Vagina (tissue), 2 donors: ENCODE data around the gene PRRX1. TPM values are rescaled to one million over a fixed set of nuclear protein-coding genes. Genes with fewer than 3 reads are reported as not detected.
A peak's percentile ranks its signal among the peaks of the same experiment; 100 is the strongest.

Source experiments
- DNase-seq, 2 donors: peaks; one replicate each; pipeline ENCODE4 v3.0.0-alpha.2; 2017; ENCODE audit errors: extremely low spot score in 2 of 2
- H3K27ac ChIP-seq: fragments of 200-600 bp; sonication (generic); one replicate; pipeline ENCODE4 v1.5.1; 2019
- H3K27me3 ChIP-seq: fragments of 200-600 bp; sonication (generic); one replicate; pipeline ENCODE4 v1.5.1; 2019
- H3K36me3 ChIP-seq, 2 donors: fragments of 200-600 bp; sonication (generic); one replicate each; pipeline ENCODE4 v1.5.1; 2017 to 2019
- H3K4me1 ChIP-seq: fragments of 200-600 bp; sonication (generic); one replicate; pipeline ENCODE4 v1.5.1; 2019
- H3K4me3 ChIP-seq, 2 donors: fragments of 200-600 bp; sonication (generic); 1 replicate in 1 of 2; 2 replicates in 1 of 2; pipeline ENCODE4 v1.5.1; 2016 to 2019
- H3K9me3 ChIP-seq: fragments of 200-600 bp; sonication (generic); one replicate; pipeline ENCODE4 v1.5.1; 2019
- CTCF ChIP-seq, 3 experiments: fragments of 450-650 bp in 2 of 3; fragments of 200-600 bp in 1 of 3; sonication (generic) in 1 of 3; IDR thresholded peaks; one replicate each; pipeline ENCODE4 v1.5.1; 2017 to 2019; ENCODE audit warnings: antibody characterized with exemption in 3 of 3, mild to moderate bottlenecking in 2 of 3, moderate library complexity in 2 of 3
- POLR2A ChIP-seq, 2 donors: fragments of 450-650 bp; IDR thresholded peaks; one replicate each; pipeline ENCODE4 v1.6.1; 2017; ENCODE audit warnings: antibody characterized with exemption in 2 of 2, mild to moderate bottlenecking in 2 of 2, moderate library complexity in 2 of 2
- POLR2AphosphoS5 ChIP-seq, 2 donors: sonication (generic); formaldehyde crosslinking; IDR thresholded peaks; one replicate each; pipeline ENCODE4 v1.9.0; 2017; ENCODE audit warnings: antibody characterized with exemption in 2 of 2, mild to moderate bottlenecking in 2 of 2, low read depth in 1 of 2; ENCODE audit not compliant: insufficient read depth in 1 of 2
- intact Hi-C: fragments of 100-400 bp; cut with DNase I; formaldehyde crosslinking; loops from one replicate; pipeline ENCODE4 v1.15.1; 2023
- total RNA-seq: library from RNA; depleted of rRNA; stranded (reverse); fragments of >200 nt; gene quantifications from one replicate; pipeline ENCODE4 v1.2.3, GENCODE V29; 2016

PRRX1 gene
- total RNA-seq, 1 donor from 2014 or later: 108 TPM

- TF ChIP-seq POLR2AphosphoS5 (IDR thresholded peaks at IDR 0.05; ENCODE audit: insufficient read depth in 1 of 2, low read depth in 1 of 2) (no peak), POLR2A (IDR thresholded peaks at IDR 0.05) (no peak), CTCF (IDR thresholded peaks at IDR 0.05) (no peak)
- Histone ChIP-seq H3K4me3 (no peak overlapping the region), H3K27me3 (no peaks in the 10 kb centered on the region), H3K4me1 (no peaks in the 10 kb centered on the region), H3K27ac (no peak overlapping the region), H3K9me3 (no peaks in the 10 kb centered on the region), H3K36me3 (no peaks in the 10 kb centered on the region)
- no peak for DNase-seq
- intact Hi-C loops: no loop called here
Observed at GRCh38 chr1:170623171-170623570, 40.8 kb upstream of the PRRX1 start.

- Histone ChIP-seq H3K27me3 (no peaks in the 10 kb centered on the region), H3K36me3 (no peaks in the 10 kb centered on the region), H3K27ac (no peak overlapping the region), H3K9me3 (no peaks in the 10 kb centered on the region), H3K4me3 (no peak overlapping the region), H3K4me1 (no peaks in the 10 kb centered on the region)
- TF ChIP-seq CTCF (IDR thresholded peaks at IDR 0.05) (no peak), POLR2A (IDR thresholded peaks at IDR 0.05) (no peak), POLR2AphosphoS5 (IDR thresholded peaks at IDR 0.05; ENCODE audit: insufficient read depth in 1 of 2, low read depth in 1 of 2) (no peak)
- DNase-seq: no peak
- intact Hi-C loops: no loop called here
Observed at GRCh38 chr1:170624146-170624545, 39.8 kb upstream of the PRRX1 start.

GRCh38 chr1:170630977-170631376, 33.0 kb upstream of the PRRX1 start:
- Histone ChIP-seq H3K36me3 (no peaks in the 10 kb centered on the region), H3K4me3 (no peak overlapping the region), H3K27ac (no peak overlapping the region), H3K27me3 (no peaks in the 10 kb centered on the region), H3K4me1 (no peaks in the 10 kb centered on the region), H3K9me3 (no peaks in the 10 kb centered on the region)
- intact Hi-C loops: no loop called here
- DNase-seq: no peak
- TF ChIP-seq POLR2A (IDR thresholded peaks at IDR 0.05): no peak
- TF ChIP-seq POLR2AphosphoS5 (IDR thresholded peaks at IDR 0.05; ENCODE audit: insufficient read depth in 1 of 2, low read depth in 1 of 2): no peak
- TF ChIP-seq CTCF (IDR thresholded peaks at IDR 0.05): no peak

- no peak for DNase-seq
- Histone ChIP-seq H3K9me3 (no peaks in the 10 kb centered on the region), H3K36me3 (no peaks in the 10 kb centered on the region), H3K27ac (no peak overlapping the region), H3K4me3 (no peak overlapping the region), H3K27me3 (no peaks in the 10 kb centered on the region), H3K4me1 (no peaks in the 10 kb centered on the region)
- intact Hi-C loops: no loop called here
- no peak for TF ChIP-seq CTCF (IDR thresholded peaks at IDR 0.05)
- no peak for TF ChIP-seq POLR2A (IDR thresholded peaks at IDR 0.05)
- no peak for TF ChIP-seq POLR2AphosphoS5 (IDR thresholded peaks at IDR 0.05; ENCODE audit: insufficient read depth in 1 of 2, low read depth in 1 of 2)
Observed at GRCh38 chr1:170634293-170634692, 29.6 kb upstream of the PRRX1 start.

GRCh38 chr1:170634824-170635410, 29.0 kb upstream of the PRRX1 start:
- peak overlapping the region; percentile 72 for H3K27ac ChIP-seq
- no peaks in the 10 kb centered on the region for H3K36me3 ChIP-seq
- no peak for TF ChIP-seq POLR2AphosphoS5 (IDR thresholded peaks at IDR 0.05; ENCODE audit: insufficient read depth in 1 of 2, low read depth in 1 of 2)
- no peak for TF ChIP-seq POLR2A (IDR thresholded peaks at IDR 0.05)
- TF ChIP-seq CTCF (IDR thresholded peaks at IDR 0.05): no peak
- H3K27me3 ChIP-seq: no peaks in the 10 kb centered on the region
- intact Hi-C loops: no loop called here
- H3K9me3 ChIP-seq: no peaks in the 10 kb centered on the region
- DNase-seq: no peak
- no peaks in the 10 kb centered on the region for H3K4me1 ChIP-seq
- no peak overlapping the region for H3K4me3 ChIP-seq
